AG04449 (cell line): ENCODE results near the gene RAB32.
"Not testable (repeated sequence)": the region's sequence is repeated elsewhere in the genome, so short reads cannot be mapped to it uniquely, and the experiment has no call there.

Experiments
- CTCF ChIA-PET: fragments of 350-600 bp; formaldehyde crosslinking; extraction: SDS; loops from one replicate; lab custom pipeline; 2021; ENCODE audit warnings: antibody characterized with exemption; lab: Yijun Ruan, JAX
- POLR2A ChIA-PET: fragments of 400-600, 350-600 bp; formaldehyde crosslinking; extraction: SDS; loops from one replicate; lab custom pipeline; 2020; ENCODE audit warnings: antibody characterized with exemption, inconsistent platforms; lab: Yijun Ruan, JAX
- DNase-seq: peaks from one replicate; pipeline ENCODE4 v3.0.0-alpha.2; 2010; ENCODE audit warnings: low read depth, low spot score
- H3K4me3 ChIP-seq: 2 replicates; pipeline ENCODE4 v1.5.1; 2011; ENCODE audit warnings: low read depth, mild to moderate bottlenecking, control low read depth, low read length
- TF ChIP-seq, protein P1 (sequence below): IDR thresholded peaks from one replicate; pipeline ENCODE4 v1.5.1; 2011; ENCODE audit warnings: mild to moderate bottlenecking, moderate library complexity, low read length, control low read depth, inconsistent platforms; ENCODE audit not compliant: insufficient read depth; ENCODE audit errors: missing control alignments

The RAB32 gene

DNA sequence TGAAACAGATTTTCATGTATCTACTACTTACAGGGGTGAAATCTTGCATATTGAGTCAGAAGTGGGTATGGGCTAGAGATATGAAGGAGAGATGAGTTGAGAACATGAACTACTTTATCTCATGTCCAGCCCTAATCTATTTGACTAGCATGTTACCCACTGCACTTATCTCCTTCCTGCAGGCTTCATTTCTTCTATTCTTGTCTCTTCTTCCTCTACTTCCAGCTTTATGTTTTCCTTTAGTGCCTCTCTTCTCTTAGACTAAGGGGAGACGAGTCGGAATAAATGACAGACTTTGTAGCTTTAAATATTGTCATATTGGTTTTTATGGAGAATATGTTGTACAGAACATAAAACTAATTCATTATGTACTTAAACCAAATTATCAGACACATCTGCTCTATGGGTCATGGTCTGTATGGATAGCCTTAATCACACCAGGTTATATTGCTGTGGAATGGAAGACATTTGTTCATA, 5.3 kb downstream of the RAB32 start:
- ChIA-PET POLR2A (no interaction called here), CTCF (no interaction called here)
- TF ChIP-seq, protein P1, sequence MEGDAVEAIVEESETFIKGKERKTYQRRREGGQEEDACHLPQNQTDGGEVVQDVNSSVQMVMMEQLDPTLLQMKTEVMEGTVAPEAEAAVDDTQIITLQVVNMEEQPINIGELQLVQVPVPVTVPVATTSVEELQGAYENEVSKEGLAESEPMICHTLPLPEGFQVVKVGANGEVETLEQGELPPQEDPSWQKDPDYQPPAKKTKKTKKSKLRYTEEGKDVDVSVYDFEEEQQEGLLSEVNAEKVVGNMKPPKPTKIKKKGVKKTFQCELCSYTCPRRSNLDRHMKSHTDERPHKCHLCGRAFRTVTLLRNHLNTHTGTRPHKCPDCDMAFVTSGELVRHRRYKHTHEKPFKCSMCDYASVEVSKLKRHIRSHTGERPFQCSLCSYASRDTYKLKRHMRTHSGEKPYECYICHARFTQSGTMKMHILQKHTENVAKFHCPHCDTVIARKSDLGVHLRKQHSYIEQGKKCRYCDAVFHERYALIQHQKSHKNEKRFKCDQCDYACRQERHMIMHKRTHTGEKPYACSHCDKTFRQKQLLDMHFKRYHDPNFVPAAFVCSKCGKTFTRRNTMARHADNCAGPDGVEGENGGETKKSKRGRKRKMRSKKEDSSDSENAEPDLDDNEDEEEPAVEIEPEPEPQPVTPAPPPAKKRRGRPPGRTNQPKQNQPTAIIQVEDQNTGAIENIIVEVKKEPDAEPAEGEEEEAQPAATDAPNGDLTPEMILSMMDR = no peak
- DNase-seq = no peak
- H3K4me3 ChIP-seq = no peak overlapping the region

DNA sequence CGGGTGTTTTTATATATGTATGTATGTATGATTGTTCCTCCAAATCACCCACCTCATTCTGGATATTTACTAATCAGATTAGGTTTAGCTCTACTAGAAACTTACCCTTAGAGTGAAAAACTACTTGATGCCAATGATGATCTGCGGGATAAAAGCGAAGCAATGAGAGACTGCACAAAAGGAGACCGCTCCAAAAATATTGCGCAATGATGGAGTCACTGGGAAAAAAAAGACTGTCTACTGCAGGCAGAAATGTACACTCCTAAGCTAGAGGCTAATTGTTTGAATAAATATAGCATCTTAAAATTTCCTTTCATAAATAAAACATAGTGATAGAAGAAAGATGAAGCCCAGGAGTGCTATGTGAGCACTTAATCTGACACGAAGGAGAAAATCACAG, 7.3 kb downstream of the RAB32 start:
- no peak overlapping the region for H3K4me3 ChIP-seq
- DNase-seq = no peak
- POLR2A ChIA-PET = no interaction called here
- TF ChIP-seq, protein P1 = no peak
- CTCF ChIA-PET = interaction anchor here (1.3 kb wide), 1 partner anchor 14 kb away, joined by 3 read pairs; no protein-coding TSS in a partner anchor

DNA sequence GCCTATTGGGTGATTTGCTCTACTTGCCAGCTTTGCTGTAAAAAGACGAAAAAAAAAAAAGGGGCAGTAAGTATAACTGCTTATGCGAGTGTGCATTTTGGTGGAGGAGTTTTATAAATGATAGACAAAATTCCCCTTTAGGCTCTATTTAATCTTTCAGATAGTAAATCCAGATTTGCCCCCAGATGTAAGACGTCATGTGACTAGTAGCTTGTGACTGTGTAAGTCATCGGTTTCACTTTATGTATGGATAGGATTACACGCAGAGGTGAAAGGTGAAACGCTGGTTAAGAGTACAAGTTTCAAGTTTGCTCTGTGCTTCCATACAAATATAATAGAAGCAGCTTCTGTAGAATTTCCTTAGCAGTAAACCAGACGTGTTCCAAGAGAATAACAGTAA, 7.9 kb downstream of the RAB32 start:
- no peak overlapping the region for H3K4me3 ChIP-seq
- CTCF ChIA-PET = interaction anchor here (1.3 kb wide), 1 partner anchor 13 kb away, joined by 3 read pairs; no protein-coding TSS in a partner anchor
- POLR2A ChIA-PET = no interaction called here
- TF ChIP-seq, protein P1 = no peak
- no peak for DNase-seq

DNA sequence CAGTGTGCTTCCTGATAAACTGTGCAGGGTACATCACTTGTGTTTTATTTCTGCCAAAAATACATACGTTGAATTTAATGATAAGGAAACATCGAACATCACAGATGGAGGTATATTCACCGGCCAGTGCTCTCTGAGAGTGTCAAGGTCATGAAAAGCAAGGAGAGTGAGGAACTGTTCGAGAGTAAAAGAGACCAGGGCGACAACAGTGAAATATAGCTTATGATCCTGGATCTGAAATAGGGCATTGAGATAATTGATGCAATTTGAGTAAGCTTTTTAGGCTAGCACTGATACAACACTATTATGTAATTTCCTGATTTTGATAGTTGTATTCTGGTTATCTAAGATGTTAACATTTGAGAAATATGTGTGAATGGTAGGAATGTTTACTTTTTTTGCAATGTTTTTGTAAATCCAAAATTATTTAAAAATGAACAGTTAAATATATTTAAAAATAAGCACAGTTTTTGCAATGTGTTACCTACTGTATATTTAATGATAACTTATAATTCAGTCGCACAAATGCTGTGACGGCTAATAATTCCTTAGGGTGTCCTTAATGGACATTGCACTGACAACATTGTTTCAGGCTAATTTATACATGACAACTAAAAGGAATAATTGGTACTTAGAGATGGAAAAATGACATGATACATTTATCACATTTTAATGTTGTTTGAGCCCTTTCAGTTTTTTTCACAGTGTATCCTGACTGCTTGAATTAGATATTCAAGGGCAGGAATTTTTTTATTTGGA, 9.9 kb downstream of the RAB32 start:
- ChIA-PET CTCF (interaction anchor here (1.5 kb wide), 1 partner anchor 10 kb away, joined by 4 read pairs; the partner anchor contains the start of gene RAB32), POLR2A (no interaction called here)
- TF ChIP-seq, protein P1 = no peak
- H3K4me3 ChIP-seq = no peak overlapping the region
- DNase-seq = no peak

DNA sequence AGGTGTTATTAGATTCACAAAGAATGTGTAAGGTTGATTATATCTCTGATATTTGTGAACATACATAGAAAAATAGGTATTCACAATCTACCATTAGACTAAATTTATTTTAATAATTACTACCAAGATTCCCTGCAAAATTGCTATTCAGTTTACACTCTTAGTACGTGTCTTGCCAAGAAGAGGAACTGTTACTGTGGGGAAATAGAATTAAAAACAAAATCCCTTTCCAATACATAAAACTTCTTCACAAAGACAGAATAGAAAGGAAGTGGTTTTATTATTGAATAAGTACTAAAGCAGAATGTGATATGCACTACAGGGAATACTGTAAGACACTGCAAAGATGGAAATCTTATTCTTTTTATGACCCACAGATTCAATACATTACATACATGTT, 17.0 kb downstream of the RAB32 start:
- TF ChIP-seq, protein P1 = no peak
- CTCF ChIA-PET = no interaction called here
- POLR2A ChIA-PET = no interaction called here
- H3K4me3 ChIP-seq = no peak overlapping the region
- DNase-seq = no peak

DNA sequence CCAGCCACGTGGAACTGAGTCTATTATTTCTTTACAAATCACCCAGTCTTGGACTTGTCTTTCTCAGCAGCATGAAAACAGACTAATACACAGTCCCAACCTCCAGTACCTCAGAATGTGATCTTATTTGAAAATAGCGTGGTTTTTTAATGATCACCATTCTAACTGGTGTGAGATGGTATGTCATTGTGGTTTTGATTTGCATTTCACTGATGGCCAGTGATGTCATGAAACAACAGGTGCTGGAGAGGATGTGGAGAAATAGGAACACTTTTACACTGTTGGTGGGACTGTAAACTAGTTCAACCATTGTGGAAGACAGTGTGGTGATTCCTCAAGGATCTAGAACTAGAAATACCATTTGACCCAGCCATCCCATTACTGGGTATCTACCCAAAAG, 23.0 kb downstream of the RAB32 start:
- H3K4me3 ChIP-seq, POLR2A ChIA-PET, DNase-seq, CTCF ChIA-PET: not testable (repeated sequence)

DNA sequence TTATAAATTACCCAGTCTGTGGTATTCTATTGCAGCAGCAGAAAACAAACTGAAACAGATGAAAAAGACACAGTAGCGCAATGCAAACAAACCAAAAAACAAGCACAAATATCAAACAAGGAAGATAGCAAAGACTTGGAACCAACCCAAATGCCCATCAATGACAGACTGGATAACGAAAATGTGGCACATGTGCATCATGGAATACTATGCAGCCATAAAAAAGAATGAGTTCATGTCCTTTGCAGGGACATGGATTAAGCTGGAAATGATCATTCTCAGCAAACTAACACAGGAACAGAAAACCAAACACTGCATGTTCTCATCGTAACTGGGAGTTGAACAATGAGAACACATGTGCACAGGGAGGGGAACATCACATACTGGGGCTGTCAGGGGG, 25.0 kb downstream of the RAB32 start:
- H3K4me3 ChIP-seq, POLR2A ChIA-PET, CTCF ChIA-PET, DNase-seq: not testable (repeated sequence)
